Panc1 (cell line): ENCODE measurements around the gene MYBPH.

ENCODE experiments used
- CTCF ChIP-seq: fragments of 450-650 bp; IDR thresholded peaks from 2 replicates; pipeline ENCODE4 v1.5.1; 2017; ENCODE audit warnings: mild to moderate bottlenecking
- POLR2AphosphoS5 ChIP-seq: IDR thresholded peaks from 2 replicates; pipeline ENCODE4 v1.6.1; 2012; ENCODE audit warnings: mild to moderate bottlenecking, low read depth, low read length, moderate library complexity

- TF ChIP-seq POLR2AphosphoS5, result no peak
- TF ChIP-seq CTCF, result no peak
Observed at GRCh38 chr1:203189951-203190352, 14.3 kb upstream of the MYBPH start.
